GM23248 (cell line): Measurements from ENCODE around the gene APBA2. TPM values are rescaled to one million over a fixed set of nuclear protein-coding genes. Genes with fewer than 3 reads are reported as not detected.
A peak's percentile ranks its signal among the peaks of the same experiment; 100 is the strongest.
"Not testable (repeated sequence)": the region's sequence is repeated elsewhere in the genome, so short reads cannot be mapped to it uniquely, and the experiment has no call there.

Experiments
- DNase-seq: peaks from one replicate; pipeline ENCODE4 v3.0.0-alpha.2; 2015
- H2AFZ ChIP-seq: fragments of 200-600 bp; sonication (generic); 2 replicates; pipeline ENCODE4 v1.6.1; 2016; ENCODE audit warnings: antibody characterized with exemption
- H3F3A ChIP-seq: fragments of 200-600 bp; sonication (generic); 2 replicates; pipeline ENCODE4 v1.6.1; 2016; ENCODE audit warnings: mild to moderate bottlenecking, antibody characterized with exemption, mixed run types; ENCODE audit not compliant: insufficient read depth
- H3K27ac ChIP-seq: fragments of 200-600 bp; sonication (generic); 2 replicates; pipeline ENCODE4 v1.5.1; 2016; ENCODE audit warnings: mild to moderate bottlenecking
- H3K27me3 ChIP-seq: fragments of 200-600 bp; sonication (generic); replicated peaks from 2 replicates; pipeline ENCODE4 v1.6.1; 2016; ENCODE audit warnings: mild to moderate bottlenecking; ENCODE audit not compliant: insufficient read depth
- H3K36me3 ChIP-seq: fragments of 200-600 bp; sonication (generic); 2 replicates; pipeline ENCODE4 v1.6.1; 2016; ENCODE audit warnings: low read depth, mild to moderate bottlenecking
- H3K4me1 ChIP-seq: fragments of 200-600 bp; sonication (generic); 2 replicates; pipeline ENCODE4 v1.6.1; 2016; ENCODE audit warnings: mild to moderate bottlenecking; ENCODE audit not compliant: insufficient read depth
- H3K4me2 ChIP-seq: fragments of 200-600 bp; sonication (generic); one replicate; pipeline ENCODE4 v1.6.1; 2016; ENCODE audit warnings: mild to moderate bottlenecking; ENCODE audit not compliant: unreplicated experiment
- H3K4me3 ChIP-seq: fragments of 200-600 bp; sonication (generic); 2 replicates; pipeline ENCODE4 v1.5.1; 2016; ENCODE audit warnings: mild to moderate bottlenecking
- H3K79me2 ChIP-seq: fragments of 200-600 bp; sonication (generic); 2 replicates; pipeline ENCODE4 v1.6.1; 2016; ENCODE audit warnings: mild to moderate bottlenecking; ENCODE audit not compliant: insufficient read depth
- H3K9ac ChIP-seq: fragments of 200-600 bp; sonication (generic); 2 replicates; pipeline ENCODE4 v1.6.1; 2016; ENCODE audit warnings: mild to moderate bottlenecking
- H3K9me2 ChIP-seq: fragments of 200-600 bp; sonication (generic); 2 replicates; pipeline ENCODE4 v1.6.1; 2016; ENCODE audit warnings: mixed run types, mild to moderate bottlenecking, moderate library complexity; ENCODE audit not compliant: insufficient read depth
- H3K9me3 ChIP-seq: fragments of 200-600 bp; sonication (generic); one replicate; pipeline ENCODE4 v1.6.1; 2017; ENCODE audit warnings: low read depth
- H4K20me1 ChIP-seq: fragments of 200-600 bp; sonication (generic); 2 replicates; pipeline ENCODE4 v1.6.0; 2016; ENCODE audit not compliant: insufficient read depth
- EZH2 ChIP-seq: fragments of 200-600 bp; sonication (generic); IDR thresholded peaks from 2 replicates; pipeline ENCODE4 v1.6.1; 2018; ENCODE audit warnings: antibody characterized with exemption, mild to moderate bottlenecking; ENCODE audit not compliant: insufficient read depth, poor library complexity, severe bottlenecking
- EZH2phosphoT487 ChIP-seq: fragments of 200-600 bp; sonication (generic); IDR thresholded peaks from 2 replicates; pipeline ENCODE4 v1.6.1; 2018; ENCODE audit warnings: antibody characterized with exemption, moderate library complexity, mild to moderate bottlenecking, low read depth; ENCODE audit not compliant: insufficient read depth
- WGBS, 2 experiments: methylation state at CpG; one replicate each; pipeline ENCODE4 v1.1.6; 2015 to 2017; ENCODE audit warnings: low lambda C conversion rate in 2 of 2, low coverage in 1 of 2; ENCODE audit errors: missing lambda C conversion rate in 2 of 2; 5-methylcytosine and 5-hydroxymethylcytosine counted together
- in situ Hi-C: fragments of 300-500 bp; cut with MboI; formaldehyde crosslinking; loops from 2 replicates; pipeline ENCODE4 v1.15.0; 2020
- polyA plus RNA-seq: library from polyadenylated mRNA; unstranded; fragments of >200 nt; fragmentation: Nextera tagmentation; extraction: Ambion mirVana; gene quantifications from 2 replicates; pipeline ENCODE4 v1.2.1, GENCODE V29; 2016
- total RNA-seq: library from RNA; depleted of rRNA; stranded (reverse); fragments of >200 nt; shearing (Covaris generic); gene quantifications from 2 replicates; pipeline ENCODE4 v1.2.3, GENCODE V29; 2014

Gene APBA2
- total and polyA plus RNA-seq, 2 experiments from 2014 or later: 0.23 to 0.65 TPM

GRCh38 chr15:29018120-29018805 lies 132.5 kb downstream of the APBA2 start:
- TF ChIP-seq EZH2phosphoT487 (no peak), EZH2 (no peak)
- H4K20me1 ChIP-seq: no peaks in the 10 kb centered on the region
- no peak overlapping the region for H3K4me3 ChIP-seq
- H3K9me2 ChIP-seq: no peaks in the 10 kb centered on the region
- H3K9ac ChIP-seq: no peak overlapping the region
- no peaks in the 10 kb centered on the region for H3K36me3 ChIP-seq
- H3K27ac ChIP-seq: no peak overlapping the region
- in situ Hi-C loops: no loop called here
- H3K4me1 ChIP-seq: no peaks in the 10 kb centered on the region
- no peak overlapping the region for H2AFZ ChIP-seq
- H3K79me2 ChIP-seq: no peaks in the 10 kb centered on the region
- WGBS, 2 experiments: 40 to 43% methylated on average over 8 of the region's 8 CpGs
- H3F3A ChIP-seq: no peaks in the 10 kb centered on the region
- no peak overlapping the region for H3K4me2 ChIP-seq
- no peaks in the 10 kb centered on the region for H3K27me3 ChIP-seq
- no peaks in the 10 kb centered on the region for H3K9me3 ChIP-seq
- no peak for DNase-seq

GRCh38 chr15:29018995-29019976 lies 133.5 kb downstream of the APBA2 start:
- DNase-seq: no peak
- TF ChIP-seq EZH2phosphoT487 (no peak), EZH2 (no peak)
- Histone ChIP-seq H3K27ac (no peak overlapping the region), H3K4me3 (no peak overlapping the region), H3K9me2 (no peaks in the 10 kb centered on the region), H3K27me3 (no peaks in the 10 kb centered on the region), H3K9me3 (no peaks in the 10 kb centered on the region), H3K36me3 (no peaks in the 10 kb centered on the region), H3K79me2 (no peaks in the 10 kb centered on the region), H3K4me1 (no peaks in the 10 kb centered on the region), H4K20me1 (no peaks in the 10 kb centered on the region), H3F3A (no peaks in the 10 kb centered on the region), H3K9ac (no peak overlapping the region), H3K4me2 (no peak overlapping the region), H2AFZ (no peak overlapping the region)
- in situ Hi-C loops: no loop called here
- 23 to 25% methylated on average over 9 of the region's 9 CpGs for WGBS, 2 experiments

- Histone ChIP-seq H3K27me3 (no peaks in the 10 kb centered on the region), H3K9me2 (no peaks in the 10 kb centered on the region), H3K27ac (no peak overlapping the region), H3K9me3 (no peaks in the 10 kb centered on the region), H4K20me1 (no peaks in the 10 kb centered on the region), H3K36me3 (no peaks in the 10 kb centered on the region), H3K9ac (no peak overlapping the region), H3K4me3 (no peak overlapping the region), H3K4me1 (no peaks in the 10 kb centered on the region), H3K79me2 (no peaks in the 10 kb centered on the region), H3K4me2 (no peak overlapping the region), H3F3A (no peaks in the 10 kb centered on the region), H2AFZ (no peak overlapping the region)
- 50 to 51% methylated on average over 7 of the region's 7 CpGs for WGBS, 2 experiments
- TF ChIP-seq EZH2 (no peak), EZH2phosphoT487 (no peak)
- peak; percentile 8 for DNase-seq
- in situ Hi-C loops: no loop called here
Observed at GRCh38 chr15:29021857-29022256, 136.1 kb downstream of the APBA2 start.

GRCh38 chr15:29024662-29025061 lies 138.9 kb downstream of the APBA2 start:
- Histone ChIP-seq H3K79me2 (no peaks in the 10 kb centered on the region), H3K9me3 (no peaks in the 10 kb centered on the region), H3F3A (no peaks in the 10 kb centered on the region), H3K9me2 (no peaks in the 10 kb centered on the region), H3K4me2 (no peak overlapping the region), H4K20me1 (no peaks in the 10 kb centered on the region), H3K36me3 (no peaks in the 10 kb centered on the region), H3K27me3 (no peaks in the 10 kb centered on the region), H3K4me3 (no peak overlapping the region), H3K9ac (no peak overlapping the region), H3K27ac (no peak overlapping the region), H2AFZ (no peak overlapping the region), H3K4me1 (no peaks in the 10 kb centered on the region)
- in situ Hi-C loops: no loop called here
- TF ChIP-seq EZH2: no peak
- no peak for TF ChIP-seq EZH2phosphoT487
- no peak for DNase-seq
- 36 to 39% methylated on average over 5 of the region's 5 CpGs for WGBS, 2 experiments

DNA sequence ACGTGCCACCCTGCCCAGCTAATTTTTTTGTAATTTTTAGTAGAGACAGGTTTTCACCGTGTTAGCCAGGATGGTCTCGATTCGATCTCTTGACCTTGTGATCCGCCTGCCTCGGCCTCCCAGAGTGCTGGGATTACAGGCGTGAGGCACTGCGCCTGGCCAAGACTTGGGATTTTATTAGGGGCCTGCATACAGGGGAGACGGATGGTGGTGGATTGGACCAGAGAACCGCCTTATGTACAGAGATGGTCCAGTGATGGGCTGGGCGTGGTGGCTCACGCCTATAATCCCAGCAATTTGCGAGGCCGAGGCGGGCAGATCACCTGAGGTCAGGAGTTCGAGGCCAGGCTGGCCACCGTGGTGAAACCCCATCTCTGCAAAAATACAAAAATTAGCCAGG lies 139.6 kb downstream of the APBA2 start:
- H3K36me3 ChIP-seq, H3K4me2 ChIP-seq, H3K9me2 ChIP-seq, H3F3A ChIP-seq, H3K9me3 ChIP-seq, DNase-seq, H3K27me3 ChIP-seq, H3K4me3 ChIP-seq, H4K20me1 ChIP-seq, H3K79me2 ChIP-seq, H3K9ac ChIP-seq, H3K4me1 ChIP-seq, in situ Hi-C loops, H3K27ac ChIP-seq, H2AFZ ChIP-seq: not testable (repeated sequence)
- WGBS, 2 experiments: 48 to 51% methylated on average over 15 to 17 of the region's 17 CpGs

- H2AFZ ChIP-seq: not testable (repeated sequence)
Observed at GRCh38 chr15:29028158-29028557, 142.4 kb downstream of the APBA2 start.

More at GRCh38 chr15:29028158-29028557, 142.4 kb downstream of the APBA2 start:
- H3K36me3 ChIP-seq, H3K4me2 ChIP-seq, H3K79me2 ChIP-seq, H3K9me3 ChIP-seq, H3K9ac ChIP-seq, H3K27ac ChIP-seq, H3K9me2 ChIP-seq, H3K4me3 ChIP-seq, H4K20me1 ChIP-seq, H3F3A ChIP-seq, in situ Hi-C loops, H3K4me1 ChIP-seq, H3K27me3 ChIP-seq, DNase-seq: not testable (repeated sequence)
